ENCODE data around the gene VPS54. TPM values are rescaled to one million over a fixed set of nuclear protein-coding genes. Genes with fewer than 3 reads are reported as not detected.

The VPS54 gene
- total RNA-seq, 1 experiment from 2014 or later = 19.1 TPM

DNA sequence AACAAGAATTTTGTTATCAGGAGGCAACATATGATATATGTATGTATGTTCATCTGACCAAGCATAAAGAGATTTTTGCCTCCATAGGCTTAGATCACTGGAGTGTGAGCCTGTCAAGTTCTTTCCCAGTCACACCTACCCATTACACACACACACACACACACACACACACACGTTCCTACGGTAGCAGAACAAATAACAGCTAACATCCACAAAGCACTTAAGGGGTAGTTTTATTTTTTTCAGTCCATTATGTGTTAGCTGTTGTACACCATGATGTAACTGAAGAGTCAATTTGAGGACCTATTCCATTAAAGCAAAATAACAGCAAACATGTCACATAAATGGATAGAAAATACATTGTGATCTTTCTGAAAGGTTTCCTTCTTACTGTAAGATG lies 138.0 kb downstream of the VPS54 start:
- H3K36me3 ChIP-seq (ENCODE audit: insufficient read depth, low read length, poor library complexity, severe bottlenecking) = peaks cover 17% of the 10 kb centered on the region
- ChIA-PET POLR2A (ENCODE audit: low non-redundant PET) (no interaction called here), CTCF (no interaction called here)
- H3K27ac ChIP-seq (ENCODE audit: low read depth, low read length, poor library complexity, severe bottlenecking) = no peak overlapping the region
- H3K4me1 ChIP-seq (ENCODE audit: insufficient read depth, low read length, poor library complexity, severe bottlenecking) = peaks cover 7% of the 10 kb centered on the region
- no peak overlapping the region for H3K4me3 ChIP-seq (ENCODE audit: low read depth, low read length, poor library complexity, severe bottlenecking)
- intact Hi-C loops (cut with micrococcal nuclease; ENCODE audit: unreplicated experiment) = no loop called here
- TF ChIP-seq EZH2 (IDR thresholded peaks at IDR 0.05; ENCODE audit: borderline replicate concordance, low read depth, low read length, poor library complexity, severe bottlenecking) = no peak
- TF ChIP-seq, protein P1, sequence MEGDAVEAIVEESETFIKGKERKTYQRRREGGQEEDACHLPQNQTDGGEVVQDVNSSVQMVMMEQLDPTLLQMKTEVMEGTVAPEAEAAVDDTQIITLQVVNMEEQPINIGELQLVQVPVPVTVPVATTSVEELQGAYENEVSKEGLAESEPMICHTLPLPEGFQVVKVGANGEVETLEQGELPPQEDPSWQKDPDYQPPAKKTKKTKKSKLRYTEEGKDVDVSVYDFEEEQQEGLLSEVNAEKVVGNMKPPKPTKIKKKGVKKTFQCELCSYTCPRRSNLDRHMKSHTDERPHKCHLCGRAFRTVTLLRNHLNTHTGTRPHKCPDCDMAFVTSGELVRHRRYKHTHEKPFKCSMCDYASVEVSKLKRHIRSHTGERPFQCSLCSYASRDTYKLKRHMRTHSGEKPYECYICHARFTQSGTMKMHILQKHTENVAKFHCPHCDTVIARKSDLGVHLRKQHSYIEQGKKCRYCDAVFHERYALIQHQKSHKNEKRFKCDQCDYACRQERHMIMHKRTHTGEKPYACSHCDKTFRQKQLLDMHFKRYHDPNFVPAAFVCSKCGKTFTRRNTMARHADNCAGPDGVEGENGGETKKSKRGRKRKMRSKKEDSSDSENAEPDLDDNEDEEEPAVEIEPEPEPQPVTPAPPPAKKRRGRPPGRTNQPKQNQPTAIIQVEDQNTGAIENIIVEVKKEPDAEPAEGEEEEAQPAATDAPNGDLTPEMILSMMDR (conservative IDR thresholded peaks at IDR 0.05; ENCODE audit: low read depth, low read length) = no peak
- BruUV-seq (replicated peaks) = no TSS peak
- no peak for DNase-seq (ENCODE audit: low spot score)
- H3K27me3 ChIP-seq (replicated peaks; ENCODE audit: insufficient read depth, low read depth, low read length, poor library complexity) = no peaks in the 10 kb centered on the region
- no peaks in the 10 kb centered on the region for H3K9me3 ChIP-seq (ENCODE audit: low read depth, low read length, poor library complexity, severe bottlenecking)

DNA sequence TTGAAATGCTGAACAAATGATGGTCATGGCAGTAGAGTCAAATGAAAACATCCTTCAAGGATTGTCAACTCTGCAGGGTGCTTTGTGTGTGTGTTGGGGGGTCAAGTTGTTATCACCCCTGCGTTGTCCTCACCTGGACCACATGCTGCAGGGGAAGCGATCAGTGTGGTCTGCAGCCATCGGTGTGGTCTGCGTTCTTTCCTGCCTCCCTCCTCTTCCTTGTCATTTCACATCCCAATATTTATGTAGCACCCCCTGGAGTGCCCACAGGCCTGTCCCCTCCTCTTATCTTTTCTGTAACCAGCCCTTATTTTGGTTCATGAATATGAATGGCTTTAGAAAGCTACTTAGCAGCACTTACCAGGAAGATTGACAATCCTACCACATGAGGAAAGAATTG lies 138.6 kb downstream of the VPS54 start:
- BruUV-seq (replicated peaks) = no TSS peak
- H3K4me1 ChIP-seq (ENCODE audit: insufficient read depth, low read length, poor library complexity, severe bottlenecking) = peaks cover 7% of the 10 kb centered on the region
- TF ChIP-seq, protein P1 (conservative IDR thresholded peaks at IDR 0.05; ENCODE audit: low read depth, low read length) = no peak
- TF ChIP-seq EZH2 (IDR thresholded peaks at IDR 0.05; ENCODE audit: borderline replicate concordance, low read depth, low read length, poor library complexity, severe bottlenecking) = no peak
- intact Hi-C loops (cut with micrococcal nuclease; ENCODE audit: unreplicated experiment) = no loop called here
- H3K9me3 ChIP-seq (ENCODE audit: low read depth, low read length, poor library complexity, severe bottlenecking) = no peaks in the 10 kb centered on the region
- POLR2A ChIA-PET (ENCODE audit: low non-redundant PET) = no interaction called here
- peak; percentile 23 for DNase-seq (ENCODE audit: low spot score)
- no peaks in the 10 kb centered on the region for H3K27me3 ChIP-seq (replicated peaks; ENCODE audit: insufficient read depth, low read depth, low read length, poor library complexity)
- peaks cover 11% of the 10 kb centered on the region for H3K36me3 ChIP-seq (ENCODE audit: insufficient read depth, low read length, poor library complexity, severe bottlenecking)
- CTCF ChIA-PET = no interaction called here
- no peak overlapping the region for H3K27ac ChIP-seq (ENCODE audit: low read depth, low read length, poor library complexity, severe bottlenecking)
- H3K4me3 ChIP-seq (ENCODE audit: low read depth, low read length, poor library complexity, severe bottlenecking) = no peak overlapping the region

DNA sequence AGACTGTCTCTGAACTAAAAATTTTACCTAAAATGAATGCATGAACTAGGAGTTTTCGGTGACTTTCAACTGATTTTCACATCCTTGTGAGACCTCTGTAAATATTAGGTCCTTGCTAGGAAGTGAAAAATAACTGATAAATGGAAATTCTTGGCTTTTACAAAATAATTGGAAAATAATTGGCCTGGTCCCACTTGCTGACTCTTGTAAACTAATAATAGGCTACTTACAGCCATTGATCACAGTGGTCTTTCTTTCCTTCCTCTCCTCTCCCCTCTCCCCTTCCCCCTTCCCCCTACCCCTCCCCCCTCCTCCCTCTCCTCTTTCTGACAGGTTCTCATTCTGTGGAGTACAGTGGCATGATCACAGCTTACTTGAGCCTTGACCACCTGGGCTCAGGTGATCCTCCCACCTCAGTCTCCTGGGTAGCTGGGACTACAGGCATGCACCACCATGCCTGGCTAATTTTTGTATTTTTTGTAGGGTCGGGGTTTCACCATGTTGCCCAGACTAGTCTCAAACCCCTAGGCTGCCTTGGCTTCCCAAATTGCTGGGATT lies 139.3 kb downstream of the VPS54 start:
- intact Hi-C loops (cut with micrococcal nuclease; ENCODE audit: unreplicated experiment) = no loop called here
- Histone ChIP-seq H3K4me1 (ENCODE audit: insufficient read depth, low read length, poor library complexity, severe bottlenecking) (peaks cover 7% of the 10 kb centered on the region), H3K27me3 (replicated peaks; ENCODE audit: insufficient read depth, low read depth, low read length, poor library complexity) (no peaks in the 10 kb centered on the region), H3K36me3 (ENCODE audit: insufficient read depth, low read length, poor library complexity, severe bottlenecking) (peaks cover 5% of the 10 kb centered on the region), H3K27ac (ENCODE audit: low read depth, low read length, poor library complexity, severe bottlenecking) (no peak overlapping the region), H3K4me3 (ENCODE audit: low read depth, low read length, poor library complexity, severe bottlenecking) (no peak overlapping the region), H3K9me3 (ENCODE audit: low read depth, low read length, poor library complexity, severe bottlenecking) (no peaks in the 10 kb centered on the region)
- no peak for DNase-seq (ENCODE audit: low spot score)
- BruUV-seq (replicated peaks) = no TSS peak
- TF ChIP-seq, protein P1 (conservative IDR thresholded peaks at IDR 0.05; ENCODE audit: low read depth, low read length) = no peak
- TF ChIP-seq EZH2 (IDR thresholded peaks at IDR 0.05; ENCODE audit: borderline replicate concordance, low read depth, low read length, poor library complexity, severe bottlenecking) = no peak
- ChIA-PET POLR2A (ENCODE audit: low non-redundant PET) (no interaction called here), CTCF (no interaction called here)
